ENCODE results near the gene TLK1. TPM values are rescaled to one million over a fixed set of nuclear protein-coding genes. Genes with fewer than 3 reads are reported as not detected.

The TLK1 gene
- total RNA-seq, 2 donors from 2014 or later: 27.8 to 62.4 TPM

GRCh38 chr2:171143670-171144062 lies 17.0 kb downstream of the TLK1 start:
- DNase-seq (ENCODE audit: low spot score): no peak
- Histone ChIP-seq H3K27me3 (replicated peaks; ENCODE audit: insufficient read depth) (no peaks in the 10 kb centered on the region), H3K9me3 (no peaks in the 10 kb centered on the region), H3K4me1 (ENCODE audit: control insufficient read depth in 1 of 2, low read depth in 2 of 2) (peaks cover 28% of the 10 kb centered on the region in 2 donors), H3K27ac (no peak overlapping the region), H3K36me3 (no peaks in the 10 kb centered on the region), H3K4me3 (no peak overlapping the region)
- ATAC-seq (ENCODE audit: insufficient number of reproducible peaks, low FRiP score, low read depth): no peak
- TF ChIP-seq CTCF (IDR thresholded peaks at IDR 0.05): no peak

- no peak for ATAC-seq (ENCODE audit: insufficient number of reproducible peaks, low FRiP score, low read depth)
- no peak for TF ChIP-seq CTCF (IDR thresholded peaks at IDR 0.05)
- no peaks in the 10 kb centered on the region for H3K9me3 ChIP-seq
- H3K36me3 ChIP-seq: no peaks in the 10 kb centered on the region
- no peaks in the 10 kb centered on the region for H3K27me3 ChIP-seq (replicated peaks; ENCODE audit: insufficient read depth)
- no peak overlapping the region for H3K27ac ChIP-seq
- peaks cover 28 to 38% of the 10 kb centered on the region in 2 donors for H3K4me1 ChIP-seq (ENCODE audit: control insufficient read depth in 1 of 2, low read depth in 2 of 2)
- no peak overlapping the region for H3K4me3 ChIP-seq
- DNase-seq (ENCODE audit: low spot score): no peak
Measured at GRCh38 chr2:171142398-171142797, 18.3 kb downstream of the TLK1 start.

DNA sequence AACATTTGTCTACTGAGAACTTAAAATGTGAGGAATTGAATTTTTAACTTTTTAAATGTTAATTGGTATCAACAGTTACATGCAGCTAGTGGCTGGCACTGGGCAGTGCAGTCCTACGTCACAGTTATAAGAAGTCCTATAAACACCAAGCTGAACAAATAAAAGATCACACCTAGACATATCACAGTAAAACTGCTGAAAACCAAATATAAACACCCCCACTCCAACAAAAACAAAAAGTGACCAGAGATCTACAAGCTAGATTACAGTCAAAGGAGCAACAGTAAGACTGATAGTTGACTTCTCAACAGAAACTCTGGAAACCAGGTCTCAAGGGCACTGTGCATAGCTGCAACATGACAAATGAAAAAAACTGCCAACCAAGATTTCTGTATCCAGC lies 19.4 kb downstream of the TLK1 start:
- Histone ChIP-seq H3K4me1 (ENCODE audit: control insufficient read depth in 1 of 2, low read depth in 2 of 2) (peaks cover 22 to 34% of the 10 kb centered on the region in 2 donors), H3K9me3 (no peaks in the 10 kb centered on the region), H3K27ac (no peak overlapping the region), H3K27me3 (replicated peaks; ENCODE audit: insufficient read depth) (no peaks in the 10 kb centered on the region), H3K36me3 (no peaks in the 10 kb centered on the region), H3K4me3 (no peak overlapping the region)
- ATAC-seq (ENCODE audit: insufficient number of reproducible peaks, low FRiP score, low read depth): no peak
- no peak for DNase-seq (ENCODE audit: low spot score)
- TF ChIP-seq CTCF (IDR thresholded peaks at IDR 0.05): no peak

DNA sequence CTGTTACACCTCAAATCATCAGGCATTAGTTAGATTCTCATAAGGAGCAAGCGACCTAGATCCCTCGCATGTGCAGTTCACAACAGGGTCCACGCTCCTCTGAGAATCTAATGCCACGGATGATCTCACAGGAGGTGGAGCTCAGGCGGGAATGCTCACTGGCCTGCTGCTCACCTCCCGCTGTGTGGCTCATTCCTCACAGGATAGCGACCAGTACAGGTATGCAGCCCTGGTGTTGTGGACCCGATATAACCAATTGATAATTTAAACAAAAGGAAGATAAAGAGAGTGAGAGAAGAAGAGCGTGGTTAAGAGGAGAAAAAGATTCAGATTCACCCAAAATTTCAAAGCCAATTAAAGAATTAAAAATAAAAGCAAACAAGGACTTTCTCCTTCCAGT lies 20.8 kb downstream of the TLK1 start:
- Histone ChIP-seq H3K36me3 (no peaks in the 10 kb centered on the region), H3K27ac (no peak overlapping the region), H3K9me3 (no peaks in the 10 kb centered on the region), H3K4me3 (no peak overlapping the region), H3K4me1 (ENCODE audit: control insufficient read depth in 1 of 2, low read depth in 2 of 2) (peaks cover 17 to 34% of the 10 kb centered on the region in 2 donors), H3K27me3 (replicated peaks; ENCODE audit: insufficient read depth) (no peaks in the 10 kb centered on the region)
- no peak for TF ChIP-seq CTCF (IDR thresholded peaks at IDR 0.05)
- ATAC-seq (ENCODE audit: insufficient number of reproducible peaks, low FRiP score, low read depth) (no peak), DNase-seq (ENCODE audit: low spot score) (no peak)

DNA sequence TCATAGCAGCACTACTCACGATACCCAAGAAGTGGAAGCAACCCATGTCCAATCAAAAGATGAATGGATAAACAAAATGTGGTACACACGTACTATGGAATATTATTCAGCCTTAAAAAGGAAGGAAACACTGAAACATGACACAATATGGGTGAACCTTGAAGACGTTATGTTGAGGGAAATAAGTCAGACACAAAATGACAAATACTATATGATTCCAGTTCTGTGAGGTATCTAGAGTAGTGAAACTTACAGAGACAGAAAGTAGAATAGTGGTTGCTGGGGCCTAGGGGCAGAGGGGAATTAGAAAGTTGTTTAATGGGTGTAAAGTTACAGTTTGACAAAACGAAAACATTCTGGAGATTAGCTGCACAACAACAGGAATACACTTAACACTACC lies 24.7 kb downstream of the TLK1 start:
- no peaks in the 10 kb centered on the region for H3K27me3 ChIP-seq (replicated peaks; ENCODE audit: insufficient read depth)
- no peak for ATAC-seq (ENCODE audit: insufficient number of reproducible peaks, low FRiP score, low read depth)

More for the DNA sequence above, 24.7 kb downstream of the TLK1 start:
- Histone ChIP-seq H3K36me3 (no peaks in the 10 kb centered on the region), H3K4me3 (no peak overlapping the region), H3K27ac (no peak overlapping the region), H3K9me3 (no peaks in the 10 kb centered on the region), H3K4me1 (ENCODE audit: control insufficient read depth in 1 of 2, low read depth in 2 of 2) (peaks cover 10 to 43% of the 10 kb centered on the region in 2 donors)
- TF ChIP-seq CTCF (IDR thresholded peaks at IDR 0.05): no peak
- no peak for DNase-seq (ENCODE audit: low spot score)
